Uterus (tissue), 4 donors: ENCODE data around the gene SLC9A6. TPM values are rescaled to one million over a fixed set of nuclear protein-coding genes. Genes with fewer than 3 reads are reported as not detected.

Experiments used
- DNase-seq, 2 donors: peaks; one replicate each; pipeline ENCODE4 v3.0.0-alpha.2; 2019 to 2020
- H3K27ac ChIP-seq, 2 donors: fragments of 200-600 bp; sonication (generic); 1 replicate in 1 of 2; 2 replicates in 1 of 2; pipeline ENCODE4 v1.5.1; 2016 to 2018
- H3K27me3 ChIP-seq, 2 donors: fragments of 200-600 bp; sonication (generic); one replicate each; pipeline ENCODE4 v1.5.1; 2018 to 2019; ENCODE audit warnings: control low read depth in 1 of 2
- H3K36me3 ChIP-seq, 2 donors: fragments of 200-600 bp; sonication (generic); one replicate each; pipeline ENCODE4 v1.5.1; 2019; ENCODE audit warnings: control low read depth in 1 of 2
- H3K4me1 ChIP-seq, 2 donors: fragments of 200-600 bp; sonication (generic); one replicate each; pipeline ENCODE4 v1.5.1; 2018 to 2019; ENCODE audit warnings: control low read depth in 1 of 2
- H3K4me3 ChIP-seq, 2 donors: fragments of 200-600 bp; sonication (generic); 1 replicate in 1 of 2; 2 replicates in 1 of 2; pipeline ENCODE4 v1.5.1; 2018 to 2019; ENCODE audit warnings: mild to moderate bottlenecking in 1 of 2
- H3K9me3 ChIP-seq, 2 donors: fragments of 200-600 bp; sonication (generic); one replicate each; pipeline ENCODE4 v1.5.1; 2019; ENCODE audit warnings: control low read depth in 1 of 2
- POLR2A ChIP-seq, 2 donors: fragments of 450-650 bp; IDR thresholded peaks; one replicate each; pipeline ENCODE4 v1.6.1; 2016; ENCODE audit warnings: antibody characterized with exemption in 2 of 2, mild to moderate bottlenecking in 1 of 2, moderate library complexity in 1 of 2
- intact Hi-C: fragments of 100-400 bp; cut with DNase I; formaldehyde crosslinking; loops from one replicate; pipeline ENCODE4 v1.15.1; 2023; ENCODE audit warnings: low total_unique reads
- total RNA-seq, 4 donors: library from RNA; depleted of rRNA in 3 of 4; stranded (reverse); fragments of >200 nt in 3 of 4; gene quantifications; one replicate each; pipeline versions ENCODE4 v1.1.0 to v1.2.4, GENCODE V29; 2014 to 2023
- TF ChIP-seq, protein P1 (sequence below), 4 experiments: fragments of 200-600 bp in 2 of 4; fragments of 450-650 bp in 2 of 4; sonication (generic) in 2 of 4; IDR thresholded peaks; one replicate each; pipeline ENCODE4 v1.5.1; 2016 to 2019; ENCODE audit warnings: antibody characterized with exemption in 4 of 4, mild to moderate bottlenecking in 2 of 4, moderate library complexity in 1 of 4
- donor health status: DM: yes; HTN: yes; CAD: no.

The SLC9A6 gene
- total RNA-seq, 4 donors from 2014 or later = 7.9 to 33.5 (median 13.7) TPM

DNA sequence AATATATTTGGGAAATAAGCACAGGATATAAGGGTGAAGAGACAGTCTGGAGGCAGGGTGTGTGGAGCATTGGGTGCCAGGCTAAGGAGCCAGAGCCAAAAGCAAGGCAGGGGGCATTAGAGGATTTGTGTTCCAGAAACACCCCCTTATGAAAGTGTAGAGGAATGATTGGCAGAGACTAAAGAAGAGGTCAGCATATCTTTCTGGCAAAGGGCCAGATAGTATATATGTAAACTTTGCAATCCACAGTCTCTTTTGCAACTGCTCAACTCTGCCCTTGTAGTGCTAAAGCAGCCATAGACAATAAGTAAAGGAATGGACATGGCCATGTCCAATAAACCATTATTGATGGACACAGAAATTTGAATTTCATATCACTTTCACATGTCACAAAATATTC is 3.6 kb upstream of the SLC9A6 start:
- Histone ChIP-seq H3K27ac (no peak overlapping the region), H3K36me3 (no peaks in the 10 kb centered on the region), H3K4me3 (no peak overlapping the region), H3K9me3 (no peaks in the 10 kb centered on the region), H3K4me1 (no peaks in the 10 kb centered on the region), H3K27me3 (no peaks in the 10 kb centered on the region)
- no peak for TF ChIP-seq POLR2A (IDR thresholded peaks at IDR 0.05)
- TF ChIP-seq, protein P1, sequence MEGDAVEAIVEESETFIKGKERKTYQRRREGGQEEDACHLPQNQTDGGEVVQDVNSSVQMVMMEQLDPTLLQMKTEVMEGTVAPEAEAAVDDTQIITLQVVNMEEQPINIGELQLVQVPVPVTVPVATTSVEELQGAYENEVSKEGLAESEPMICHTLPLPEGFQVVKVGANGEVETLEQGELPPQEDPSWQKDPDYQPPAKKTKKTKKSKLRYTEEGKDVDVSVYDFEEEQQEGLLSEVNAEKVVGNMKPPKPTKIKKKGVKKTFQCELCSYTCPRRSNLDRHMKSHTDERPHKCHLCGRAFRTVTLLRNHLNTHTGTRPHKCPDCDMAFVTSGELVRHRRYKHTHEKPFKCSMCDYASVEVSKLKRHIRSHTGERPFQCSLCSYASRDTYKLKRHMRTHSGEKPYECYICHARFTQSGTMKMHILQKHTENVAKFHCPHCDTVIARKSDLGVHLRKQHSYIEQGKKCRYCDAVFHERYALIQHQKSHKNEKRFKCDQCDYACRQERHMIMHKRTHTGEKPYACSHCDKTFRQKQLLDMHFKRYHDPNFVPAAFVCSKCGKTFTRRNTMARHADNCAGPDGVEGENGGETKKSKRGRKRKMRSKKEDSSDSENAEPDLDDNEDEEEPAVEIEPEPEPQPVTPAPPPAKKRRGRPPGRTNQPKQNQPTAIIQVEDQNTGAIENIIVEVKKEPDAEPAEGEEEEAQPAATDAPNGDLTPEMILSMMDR (IDR thresholded peaks at IDR 0.05) = no peak
- intact Hi-C loops = no loop called here
- no peak for DNase-seq

DNA sequence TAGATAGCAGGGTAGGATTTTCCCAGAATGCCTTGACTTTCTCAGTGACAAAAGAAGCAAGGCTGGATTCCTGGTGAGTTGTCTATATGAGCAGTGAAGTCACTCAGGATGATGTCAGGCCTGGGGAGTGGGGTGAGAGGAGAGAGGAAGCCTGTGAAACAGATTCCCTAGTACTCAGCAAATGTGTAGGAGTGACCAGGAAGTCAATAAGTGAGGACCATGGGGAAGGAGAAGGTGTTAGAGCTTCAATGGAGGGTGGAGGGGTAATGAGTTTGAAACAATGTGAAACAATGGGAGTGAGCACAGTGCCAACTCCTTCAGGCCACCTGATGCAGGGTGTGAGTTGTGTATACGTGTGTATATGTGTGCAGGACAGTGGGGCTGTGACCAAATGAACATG is 2.4 kb upstream of the SLC9A6 start:
- DNase-seq = no peak
- H3K4me3 ChIP-seq = no peak overlapping the region
- TF ChIP-seq, protein P1 (IDR thresholded peaks at IDR 0.05) = no peak
- TF ChIP-seq POLR2A (IDR thresholded peaks at IDR 0.05) = no peak
- intact Hi-C loops = no loop called here
- H3K27me3 ChIP-seq = no peaks in the 10 kb centered on the region
- H3K27ac ChIP-seq = no peak overlapping the region
- no peaks in the 10 kb centered on the region for H3K4me1 ChIP-seq
- H3K36me3 ChIP-seq = no peaks in the 10 kb centered on the region
- no peaks in the 10 kb centered on the region for H3K9me3 ChIP-seq

DNA sequence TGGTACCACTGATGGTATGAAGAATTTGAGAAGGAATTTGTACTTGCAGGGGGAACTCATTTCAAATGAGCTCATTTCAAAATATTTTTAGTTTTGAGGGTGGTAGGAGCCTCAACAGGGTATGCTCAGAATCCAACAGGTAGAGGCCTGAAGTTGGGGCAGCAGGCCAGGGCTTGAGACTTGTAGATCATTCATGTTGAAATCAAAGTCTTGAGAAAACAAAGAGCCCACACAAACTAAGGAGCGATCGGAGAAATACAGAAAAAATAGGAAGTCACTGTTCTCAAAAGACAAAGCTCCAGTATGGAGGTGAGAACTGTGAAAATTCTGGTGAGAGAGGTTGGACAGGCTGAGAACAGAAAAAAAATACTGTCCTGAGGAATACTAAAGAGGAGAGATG is 979 bp upstream of the SLC9A6 start:
- Histone ChIP-seq H3K9me3 (no peaks in the 10 kb centered on the region), H3K27ac (peak overlapping the region; percentile 87 to 91), H3K4me3 (peak overlapping the region in 1 of 2 donors; percentile 72), H3K4me1 (no peaks in the 10 kb centered on the region), H3K36me3 (no peaks in the 10 kb centered on the region), H3K27me3 (no peaks in the 10 kb centered on the region)
- DNase-seq = no peak
- TF ChIP-seq, protein P1 (IDR thresholded peaks at IDR 0.05) = no peak
- no peak for TF ChIP-seq POLR2A (IDR thresholded peaks at IDR 0.05)
- intact Hi-C loops = no loop called here

DNA sequence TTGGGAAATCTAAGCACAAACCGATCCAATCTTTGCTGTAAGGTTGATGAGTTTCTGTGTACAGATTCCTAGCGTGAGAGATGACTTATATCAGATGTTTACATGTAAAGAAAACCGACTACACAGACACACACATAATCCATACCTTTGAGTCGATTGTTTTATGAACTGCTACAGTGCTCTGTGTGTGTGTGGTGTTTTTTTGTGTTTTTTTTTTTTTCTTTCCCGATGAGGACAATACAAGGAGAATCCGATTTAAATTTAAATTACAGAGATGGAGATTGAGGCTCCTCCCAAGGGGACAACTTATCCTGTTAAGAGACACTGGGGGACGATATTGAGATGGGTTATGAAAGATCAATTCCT is 461 bp upstream of the SLC9A6 start:
- H3K27ac ChIP-seq = peak overlapping the region; percentile 87 to 91
- H3K9me3 ChIP-seq = no peaks in the 10 kb centered on the region
- H3K4me3 ChIP-seq = peak overlapping the region; percentile 61 to 72
- no peaks in the 10 kb centered on the region for H3K27me3 ChIP-seq
- no peaks in the 10 kb centered on the region for H3K4me1 ChIP-seq
- DNase-seq = no peak
- TF ChIP-seq, protein P1 (IDR thresholded peaks at IDR 0.05) = no peak
- TF ChIP-seq POLR2A (IDR thresholded peaks at IDR 0.05) = no peak
- intact Hi-C loops = no loop called here
- no peaks in the 10 kb centered on the region for H3K36me3 ChIP-seq

- H3K9me3 ChIP-seq = no peaks in the 10 kb centered on the region
These were observed 707 bp downstream of the SLC9A6 start for GRCh38 chrX:135985973-135986310.

More at GRCh38 chrX:135985973-135986310, 707 bp downstream of the SLC9A6 start:
- intact Hi-C loops = no loop called here
- peak overlapping the region; percentile 87 to 91 for H3K27ac ChIP-seq
- no peak for TF ChIP-seq POLR2A (IDR thresholded peaks at IDR 0.05)
- TF ChIP-seq, protein P1 (IDR thresholded peaks at IDR 0.05) = no peak
- H3K36me3 ChIP-seq = no peaks in the 10 kb centered on the region
- DNase-seq = no peak
- no peaks in the 10 kb centered on the region for H3K27me3 ChIP-seq
- peak overlapping the region; percentile 61 to 72 for H3K4me3 ChIP-seq
- H3K4me1 ChIP-seq = no peaks in the 10 kb centered on the region
